Kidney capillary endothelial cell (primary cell): ENCODE data around the gene MYO1A.

Experiments used
- DNase-seq: peaks from one replicate; pipeline ENCODE4 v3.0.0-alpha.2; 2018; ENCODE audit warnings: low spot score

Gene MYO1A

GRCh38 chr12:57012600-57013465 lies 37.1 kb downstream of the MYO1A start:
- no peak for DNase-seq

- DNase-seq, result no peak
Observed at GRCh38 chr12:57011438-57012424, 38.2 kb downstream of the MYO1A start.

- no peak for DNase-seq
Observed at GRCh38 chr12:57010627-57011247, 39.2 kb downstream of the MYO1A start.

- no peak for DNase-seq
Observed at GRCh38 chr12:57009949-57010626, 39.8 kb downstream of the MYO1A start.

- DNase-seq, result peak; percentile 59
Observed at GRCh38 chr12:57008178-57008577, 41.8 kb downstream of the MYO1A start.

- DNase-seq, result no peak
Observed at GRCh38 chr12:57006809-57007475, 43.0 kb downstream of the MYO1A start.

- DNase-seq, result peak; percentile 46
Observed at GRCh38 chr12:57005980-57006808, 43.7 kb downstream of the MYO1A start, which contains the start of gene ZBTB39. ZBTB39 (minus strand) TSS chr12:57006546; CDS start chr12:57004917, 1,629 bp downstream.

GRCh38 chr12:57004651-57005050 lies 45.3 kb downstream of the MYO1A start:
- DNase-seq, result no peak

- DNase-seq, result no peak
Observed at GRCh38 chr12:57003395-57003794, 46.5 kb downstream of the MYO1A start.

- peak; percentile 72 for DNase-seq
Observed at GRCh38 chr12:57001448-57001906, 48.5 kb downstream of the MYO1A start.

GRCh38 chr12:57000393-57000792 lies 49.5 kb downstream of the MYO1A start:
- DNase-seq, result peak; percentile 61

- DNase-seq, result no peak
Observed at GRCh38 chr12:56999456-56999855, 50.5 kb downstream of the MYO1A start.

GRCh38 chr12:56998981-56999380 lies 50.9 kb downstream of the MYO1A start:
- DNase-seq, result no peak

- no peak for DNase-seq
Observed at GRCh38 chr12:56998316-56998715, 51.6 kb downstream of the MYO1A start.

- DNase-seq, result no peak
Observed at GRCh38 chr12:56996793-56997545, 53.0 kb downstream of the MYO1A start.

- DNase-seq, result no peak
Observed at GRCh38 chr12:56995930-56996496, 53.9 kb downstream of the MYO1A start.

GRCh38 chr12:56995201-56995929 lies 54.6 kb downstream of the MYO1A start:
- no peak for DNase-seq

- DNase-seq, result no peak
Observed at GRCh38 chr12:56994231-56994746, 55.6 kb downstream of the MYO1A start.
